ENCODE data around the gene KDM4D.
"Not testable (repeated sequence)": the region's sequence is repeated elsewhere in the genome, so short reads cannot be mapped to it uniquely, and the experiment has no call there.

KDM4D gene

DNA sequence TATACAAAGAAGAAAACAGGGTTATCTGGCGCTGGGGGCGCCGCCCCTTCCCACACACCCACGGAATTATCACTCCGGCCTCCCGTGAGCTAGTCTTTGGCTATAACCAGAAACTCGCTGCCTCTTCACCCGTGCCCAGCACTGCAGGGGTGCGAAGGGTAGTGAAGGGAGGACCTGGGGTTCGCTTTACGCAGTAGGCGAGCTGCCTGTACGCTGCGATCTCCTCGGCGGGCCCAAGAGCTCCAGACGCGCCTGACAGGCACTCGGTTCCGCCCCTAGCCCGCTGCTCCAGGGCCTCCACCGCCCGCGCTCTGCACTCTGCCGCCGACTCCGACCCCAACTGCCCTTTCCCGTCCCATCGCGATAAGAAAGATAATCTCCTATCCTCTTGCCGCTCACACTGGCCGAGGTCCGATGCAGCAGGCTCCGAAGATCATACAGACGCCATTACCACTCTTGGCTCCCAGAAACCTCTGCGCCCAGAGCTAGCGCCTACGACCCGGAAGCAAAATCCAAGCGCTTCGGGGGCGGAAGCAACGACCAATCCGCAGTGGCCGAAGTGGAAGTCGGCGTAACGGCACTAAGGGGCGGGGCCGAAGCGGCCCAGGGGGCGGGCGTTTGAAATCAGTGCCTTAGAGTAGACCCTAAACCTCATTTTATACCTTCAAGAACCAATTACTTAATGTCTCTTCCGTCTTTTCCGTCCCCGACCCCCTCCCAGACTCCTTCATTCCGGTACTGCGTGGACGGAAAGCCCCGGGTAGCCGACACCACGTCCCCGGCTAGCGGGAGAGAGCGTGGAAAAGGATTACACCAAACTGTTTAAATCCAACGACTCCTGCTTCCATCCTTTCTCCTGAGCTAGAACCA lies at the start of gene KDM4D, which contains the start of gene CWC15:
Gene KDM4D, plus strand, starts transcription at position 611 of the 870 bp plus-strand sequence. CDS start 23,664 bp downstream, outside the sequence.
Gene CWC15, minus strand, starts transcription at position 458 of the 870 bp plus-strand sequence. CDS start 1,371 bp downstream, outside the sequence.
- DNase-seq (ENCODE audit: low spot score) = peak; percentile 97
- FAIRE-seq = no peak

DNA sequence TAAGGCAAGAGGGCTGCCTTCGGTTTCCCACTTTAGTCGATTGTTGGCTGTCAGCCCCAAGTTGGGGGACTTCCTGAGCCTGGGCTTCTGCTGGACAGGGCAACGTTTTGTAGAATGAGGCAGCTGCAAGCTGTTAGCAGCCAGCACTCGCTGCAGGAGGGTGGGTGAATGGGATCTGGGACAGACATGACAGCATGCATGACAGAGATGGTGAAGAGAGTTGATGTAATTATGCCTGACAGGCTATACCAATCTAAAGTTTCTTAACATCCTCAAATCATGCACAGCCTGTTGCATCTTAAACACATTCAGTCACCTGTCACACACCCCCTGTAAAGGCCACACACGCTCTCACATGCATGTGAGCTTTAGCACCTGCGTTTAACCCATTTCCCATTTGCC lies 49.3 kb upstream of the KDM4D start:
- FAIRE-seq (no peak), DNase-seq (ENCODE audit: low spot score) (no peak)

DNA sequence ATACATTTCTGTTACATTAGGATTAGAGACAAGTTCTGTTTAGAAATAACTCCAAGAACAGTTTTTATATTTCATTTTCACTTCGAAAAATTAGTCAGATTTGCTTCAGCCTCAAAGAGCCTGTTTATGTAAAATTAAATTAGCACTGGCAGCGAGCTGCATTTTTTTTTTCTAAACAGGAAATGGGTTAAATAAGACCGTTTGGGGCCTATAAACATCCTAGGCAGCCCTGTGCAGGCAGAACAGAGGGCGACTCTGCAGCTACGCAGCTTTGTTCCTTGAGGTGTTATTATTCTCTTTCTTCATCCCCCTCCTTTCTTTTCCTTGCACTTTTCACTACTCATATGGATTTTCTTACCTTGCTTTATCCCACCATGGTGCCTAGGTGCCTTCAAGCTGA lies 48.9 kb upstream of the KDM4D start:
- DNase-seq (ENCODE audit: low spot score) (no peak), FAIRE-seq (no peak)

DNA sequence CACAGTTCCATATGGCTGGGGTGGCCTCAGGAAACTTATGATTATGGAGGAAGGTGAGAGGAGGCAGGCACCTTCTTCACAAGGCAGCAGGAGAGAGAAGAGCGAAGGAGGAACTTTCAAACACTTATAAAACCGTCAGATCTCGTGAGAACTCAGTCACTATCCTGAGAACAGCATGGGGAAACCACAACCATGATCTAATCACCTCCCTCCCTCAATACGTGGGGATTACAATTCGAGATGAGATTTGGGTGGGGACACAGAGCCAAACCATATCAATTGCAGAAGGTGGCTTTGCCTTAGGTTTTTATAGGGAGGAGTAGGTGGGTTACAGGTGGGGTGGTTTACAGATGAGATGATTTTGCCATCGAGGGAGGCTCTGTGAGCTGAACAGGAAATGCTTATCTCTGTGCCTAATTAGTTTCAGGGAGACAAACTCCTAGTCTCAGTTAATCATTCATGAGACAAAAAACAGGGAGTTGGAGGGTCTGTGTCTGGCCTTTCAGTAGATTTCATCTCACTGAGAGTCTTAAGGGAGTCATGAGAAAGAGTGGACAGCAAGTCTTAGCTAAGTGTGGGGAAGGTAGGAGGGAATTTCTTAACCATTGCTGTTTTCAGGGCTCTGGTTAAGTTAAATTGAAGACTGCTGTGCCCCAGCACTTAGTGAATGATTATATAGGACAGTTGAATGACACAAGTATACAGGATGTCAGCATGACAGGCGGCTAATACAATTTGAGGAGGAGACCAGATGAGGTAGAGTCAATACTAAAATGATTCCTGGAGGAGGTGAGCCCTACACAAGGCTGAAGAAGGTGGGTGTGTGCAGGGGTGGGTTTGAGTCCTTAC lies 47.9 kb upstream of the KDM4D start:
- DNase-seq (ENCODE audit: low spot score) = no peak
- FAIRE-seq = no peak

DNA sequence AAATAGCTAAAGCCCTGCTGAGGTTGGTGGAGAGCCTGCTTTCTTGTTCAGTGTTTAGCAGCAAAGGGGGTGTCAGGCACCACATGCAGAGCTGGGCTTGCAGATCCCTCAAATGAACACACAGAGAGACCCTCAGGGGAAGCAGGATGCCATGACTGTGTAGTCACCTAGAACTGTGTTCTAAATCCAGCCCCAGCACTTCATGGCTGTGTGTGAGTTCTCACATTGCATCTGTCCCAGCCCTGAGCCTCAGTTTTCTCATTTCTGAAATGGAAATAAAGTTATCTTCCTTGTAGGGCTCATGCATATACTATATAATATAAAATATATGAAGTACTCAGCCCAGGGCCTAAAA lies 47.3 kb upstream of the KDM4D start:
- no peak for FAIRE-seq
- no peak for DNase-seq (ENCODE audit: low spot score)

DNA sequence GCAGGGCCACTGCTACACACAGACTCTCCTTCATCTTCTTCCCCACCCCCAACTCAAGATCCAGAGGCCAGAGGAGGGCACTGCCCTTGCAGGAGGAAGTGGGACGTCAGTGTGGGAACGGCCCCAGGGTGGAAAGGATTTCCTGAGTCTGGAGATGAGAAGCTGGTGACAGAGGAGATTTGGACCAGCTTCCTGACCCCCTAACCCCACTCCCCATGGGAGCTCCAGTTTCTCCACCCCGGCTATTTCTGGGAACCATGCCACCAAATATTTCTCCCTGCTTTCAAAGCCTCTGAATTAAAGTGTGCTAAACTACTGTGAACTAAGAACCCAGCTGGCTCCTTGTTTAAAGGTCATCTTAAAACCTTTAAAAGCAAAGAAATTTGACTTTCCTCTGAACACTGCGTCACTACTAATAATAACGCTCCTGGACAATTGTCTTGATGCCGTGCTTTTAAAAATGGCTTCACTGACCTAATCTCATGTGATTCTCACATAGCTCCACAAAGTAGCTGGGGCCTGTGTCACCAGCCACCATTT lies 46.7 kb upstream of the KDM4D start:
- DNase-seq (ENCODE audit: low spot score) = peak; percentile 14

DNA sequence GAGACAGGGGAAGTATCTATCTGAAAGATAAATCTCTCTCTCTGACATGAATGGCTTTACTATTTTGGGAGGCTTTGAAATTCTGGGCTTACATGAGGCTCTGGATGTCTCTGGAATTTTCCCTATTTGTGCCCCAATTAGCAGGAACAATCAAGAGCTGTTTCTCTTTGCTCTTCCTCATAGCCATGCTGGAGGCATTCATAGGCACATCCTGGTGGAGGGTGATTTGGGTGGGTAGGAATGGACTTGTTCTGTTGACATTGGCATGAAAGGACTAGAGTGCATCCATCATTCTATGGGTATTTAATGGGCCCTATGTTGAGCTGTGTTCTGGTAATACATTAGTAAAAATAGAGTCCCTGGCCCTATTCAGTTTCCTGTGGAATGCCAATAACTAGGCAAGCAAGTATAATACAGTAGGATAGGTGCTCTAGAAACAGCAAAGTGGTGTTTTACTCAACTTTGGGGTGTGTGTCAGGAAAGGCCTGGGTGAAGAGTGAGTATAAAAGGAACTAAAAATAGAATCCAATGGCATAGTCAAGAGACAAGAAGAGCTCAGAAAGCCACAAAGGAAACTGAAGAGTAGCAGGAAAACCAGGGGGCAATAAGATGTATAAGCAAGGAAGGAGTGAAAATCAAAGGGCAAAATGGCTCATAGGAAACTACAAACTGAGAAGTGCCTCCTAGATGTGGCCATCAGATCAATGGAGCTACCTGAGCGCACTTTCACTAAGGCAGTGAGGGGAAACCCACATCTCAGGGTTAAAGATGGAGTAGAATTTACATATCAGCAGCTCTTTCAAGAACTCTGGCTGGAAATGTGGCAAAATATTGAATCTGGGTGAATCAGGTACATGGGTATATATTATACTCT lies 45.2 kb upstream of the KDM4D start:
- DNase-seq (ENCODE audit: low spot score) (no peak), FAIRE-seq (no peak)

More for the DNA sequence above, 46.7 kb upstream of the KDM4D start:
- no peak for FAIRE-seq

DNA sequence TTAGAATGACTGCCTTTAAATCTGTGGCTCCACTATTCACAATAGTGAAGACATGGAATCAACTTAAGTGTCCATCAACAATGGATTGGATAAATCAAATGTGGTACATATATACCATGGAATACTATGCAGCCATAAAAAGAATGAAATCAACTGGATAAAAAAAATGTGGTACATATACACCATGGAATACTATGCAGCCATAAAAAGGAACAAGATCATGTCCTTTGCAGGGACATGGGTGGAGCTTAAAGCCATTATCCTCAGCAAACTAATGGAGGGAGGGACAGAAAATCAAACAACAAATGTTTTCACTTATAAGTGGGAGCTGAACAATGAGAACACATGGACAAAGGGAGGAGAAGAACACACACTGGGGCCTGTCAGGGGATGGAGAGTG lies 41.4 kb upstream of the KDM4D start:
- not testable (repeated sequence) for DNase-seq (ENCODE audit: low spot score); FAIRE-seq

DNA sequence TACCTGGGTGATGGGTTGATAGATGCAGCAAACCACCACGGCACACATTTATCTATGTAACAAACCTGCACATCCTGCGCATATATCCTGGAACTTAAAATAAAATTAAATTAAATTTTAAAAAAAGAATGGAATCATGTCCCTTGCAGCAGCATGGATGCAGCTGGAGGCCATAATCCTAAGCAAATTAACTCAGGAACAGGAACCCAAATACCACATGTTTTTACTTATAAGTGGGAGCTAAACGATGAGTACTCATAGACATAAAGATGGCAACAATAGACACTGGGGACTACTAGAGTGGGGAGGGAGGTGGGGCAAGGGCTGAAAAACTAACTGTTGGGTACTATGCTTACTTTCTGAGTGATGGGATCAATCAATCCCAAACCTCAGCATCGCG lies 41.0 kb upstream of the KDM4D start:
- no peak for DNase-seq (ENCODE audit: low spot score)
- no peak for FAIRE-seq

DNA sequence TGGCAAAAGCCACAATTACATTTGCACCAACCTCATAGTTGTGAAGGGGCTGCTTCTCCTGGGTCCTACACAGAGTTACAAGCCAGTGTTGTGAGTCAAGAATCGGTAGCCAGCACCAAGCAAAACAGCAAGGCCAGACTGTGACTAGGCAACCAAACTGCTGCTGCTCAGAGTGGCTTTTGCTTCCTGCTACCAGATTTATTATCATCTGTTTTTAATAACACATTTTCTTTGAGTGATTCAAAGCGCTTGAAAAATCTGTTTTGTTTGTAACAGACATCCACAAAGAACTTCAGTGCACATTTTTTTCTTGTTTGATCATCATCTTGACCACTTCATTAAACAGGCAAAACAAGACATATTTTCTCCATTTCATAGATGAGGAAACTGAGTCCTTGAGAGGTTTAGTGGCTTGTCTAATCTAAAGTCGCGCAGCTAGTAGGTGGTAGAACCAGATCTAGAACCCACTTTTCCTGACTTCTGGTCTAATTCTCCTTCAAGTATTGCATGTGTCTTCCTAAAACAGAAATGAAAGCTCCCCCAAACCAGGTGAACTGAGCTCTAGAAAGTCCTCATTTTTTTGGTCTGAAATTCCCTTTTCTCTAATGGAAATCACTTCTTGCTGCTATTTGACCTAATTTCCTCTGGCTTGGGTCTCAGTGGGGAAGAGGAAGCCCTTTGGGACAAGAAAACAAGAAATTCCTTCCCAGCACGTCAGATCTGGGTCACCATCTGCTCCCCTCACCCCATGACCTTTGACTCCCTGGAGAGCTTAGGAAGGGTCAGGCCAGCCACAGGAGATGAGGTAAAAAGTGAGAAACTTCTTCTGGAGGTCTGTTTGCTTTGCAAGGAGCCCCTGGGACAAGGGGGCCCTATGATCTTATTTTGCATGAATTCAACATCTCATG lies 40.0 kb upstream of the KDM4D start:
- DNase-seq (ENCODE audit: low spot score) (peak; percentile 26), FAIRE-seq (no peak)

DNA sequence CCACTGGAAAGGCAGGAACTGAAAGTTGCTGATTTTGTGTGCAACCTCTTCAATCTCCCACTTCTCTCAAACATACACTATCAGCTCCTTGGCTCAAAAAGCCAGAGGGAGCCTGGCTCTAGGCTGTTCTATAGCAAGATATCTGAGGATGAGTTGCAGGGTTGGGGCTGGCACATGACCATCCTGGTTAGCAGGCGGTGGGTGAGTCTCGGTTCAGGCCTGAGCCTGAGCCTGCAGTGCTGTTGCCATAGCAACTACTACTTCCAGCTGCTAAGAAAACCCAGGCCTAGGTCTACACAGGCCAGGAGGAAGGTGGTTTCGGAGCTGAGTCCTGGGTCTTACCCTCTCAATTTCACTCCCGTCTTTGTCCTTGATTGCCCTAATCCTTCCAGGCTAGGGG lies 39.1 kb upstream of the KDM4D start:
- no peak for DNase-seq (ENCODE audit: low spot score)
- FAIRE-seq = no peak

DNA sequence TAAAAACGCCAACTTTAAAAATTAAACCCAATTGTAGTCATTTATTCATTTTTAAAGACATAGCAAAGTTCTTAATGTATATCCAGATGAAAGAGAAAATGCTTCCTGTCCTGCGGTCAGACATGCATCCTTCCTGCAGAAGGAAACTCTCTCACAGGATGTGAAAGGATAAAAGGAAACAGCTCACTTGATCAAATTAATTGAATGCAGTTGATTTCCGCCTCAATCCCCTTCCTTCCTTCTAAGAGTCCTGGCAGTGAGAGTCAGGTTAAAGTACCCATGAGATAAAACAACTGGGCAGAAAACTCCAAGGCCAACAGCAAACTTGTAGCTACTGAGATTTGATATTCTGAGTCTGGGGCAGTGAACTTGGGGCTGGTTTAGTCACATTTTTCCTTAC lies 38.7 kb upstream of the KDM4D start:
- FAIRE-seq = no peak
- no peak for DNase-seq (ENCODE audit: low spot score)

DNA sequence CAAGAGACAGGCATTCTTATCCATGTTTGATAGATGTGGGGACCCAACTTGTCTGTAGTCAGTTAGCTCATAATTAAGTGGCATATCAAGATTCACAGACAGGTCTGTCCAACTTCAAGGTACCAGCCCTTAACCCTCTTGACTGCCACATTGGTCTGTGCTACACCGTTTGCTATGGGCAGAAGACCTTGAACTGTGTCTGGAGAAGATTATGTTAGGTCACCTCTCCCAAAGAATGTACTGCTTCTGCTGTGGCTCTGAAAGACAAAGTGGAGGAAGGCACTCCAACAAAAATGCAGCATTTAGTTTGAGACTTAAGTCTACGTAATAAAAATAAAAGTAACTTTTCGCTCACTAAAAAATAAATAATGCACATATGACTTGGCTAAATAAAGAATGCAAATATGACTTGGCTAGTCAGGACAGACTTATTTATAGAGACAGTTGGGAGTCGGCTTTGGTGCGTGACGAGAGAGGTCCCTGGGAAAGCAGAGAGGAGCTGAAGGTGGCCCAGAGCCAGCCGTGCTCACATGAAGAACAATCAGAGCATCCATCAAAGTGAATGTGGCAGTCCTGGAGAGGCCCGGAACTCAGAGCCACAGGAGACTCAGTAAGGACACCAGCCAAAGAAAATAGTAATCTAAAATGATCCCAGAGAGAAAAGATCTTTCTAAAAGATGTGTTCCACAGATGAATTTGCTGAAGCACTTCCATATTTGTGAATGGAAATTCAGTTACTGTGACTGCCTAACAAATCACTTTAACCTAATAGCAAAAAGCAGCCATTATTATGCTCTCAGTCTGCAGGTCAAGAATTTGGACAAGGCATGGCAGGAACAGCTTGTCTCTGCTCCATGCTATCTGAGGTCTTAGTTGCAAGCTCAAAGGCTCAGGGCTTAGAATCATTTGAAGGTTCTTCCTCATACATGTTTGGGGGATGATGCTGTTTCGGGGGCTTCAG lies 35.1 kb upstream of the KDM4D start:
- DNase-seq (ENCODE audit: low spot score) (no peak), FAIRE-seq (no peak)

DNA sequence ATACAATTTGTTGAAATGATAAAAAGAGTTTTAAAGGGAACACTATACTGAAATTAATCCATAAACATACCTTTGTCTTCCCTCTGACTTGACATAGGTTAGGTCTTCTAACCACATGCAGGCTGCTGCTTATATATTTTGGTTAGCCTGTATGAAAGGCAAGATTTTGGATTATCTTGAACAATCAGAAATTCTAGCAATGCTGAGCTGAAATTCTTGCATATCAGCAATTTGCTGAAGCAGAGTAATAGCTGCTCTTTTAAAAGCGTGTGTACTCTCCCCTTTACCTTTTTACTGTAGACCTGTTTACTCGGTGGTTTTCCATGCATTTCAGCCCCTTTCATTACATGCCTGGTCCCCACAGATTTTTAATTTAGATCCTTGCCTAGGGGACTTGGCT lies 34.2 kb upstream of the KDM4D start:
- no peak for FAIRE-seq

DNA sequence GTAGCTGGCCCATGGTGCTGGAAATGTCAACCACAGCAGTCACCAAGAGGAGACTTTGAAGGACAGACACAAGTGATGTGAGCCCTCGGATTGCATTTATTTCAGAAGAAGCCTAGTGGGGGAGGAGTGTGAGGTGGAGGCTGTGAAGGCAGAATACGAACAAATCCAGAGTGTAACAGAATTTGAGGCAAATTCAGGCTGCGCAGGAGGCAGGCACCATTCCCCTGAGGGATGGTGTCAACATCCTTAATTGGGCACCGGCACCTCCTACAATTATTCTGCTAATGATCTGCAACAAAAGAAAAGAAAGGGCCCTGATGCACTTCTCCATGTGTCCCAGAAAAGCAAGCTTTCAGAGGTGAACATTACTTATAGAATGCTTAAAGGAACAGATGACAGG lies 32.4 kb upstream of the KDM4D start:
- DNase-seq (ENCODE audit: low spot score) (no peak), FAIRE-seq (no peak)

More for the DNA sequence above, 34.2 kb upstream of the KDM4D start:
- no peak for DNase-seq (ENCODE audit: low spot score)

DNA sequence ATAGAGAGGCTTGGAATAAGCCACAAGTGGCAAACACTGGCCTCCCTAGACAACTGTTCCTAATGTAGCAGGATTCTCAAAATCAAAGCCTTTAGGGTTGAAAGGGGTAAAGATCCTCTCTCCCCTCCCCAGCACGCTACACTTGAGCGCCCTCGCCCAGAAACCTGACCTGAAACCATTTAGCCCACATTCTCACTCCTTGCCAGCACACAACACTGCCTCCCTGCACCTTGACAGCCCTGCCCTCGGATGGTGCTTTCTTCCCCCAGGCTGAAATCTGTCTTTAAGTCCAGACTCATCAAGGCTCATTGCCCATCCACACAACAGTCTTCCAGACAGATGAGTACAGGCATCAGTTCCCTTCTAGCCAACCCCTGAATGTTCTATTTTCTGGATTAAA lies 26.7 kb upstream of the KDM4D start:
- DNase-seq (ENCODE audit: low spot score) = no peak
- FAIRE-seq = no peak

DNA sequence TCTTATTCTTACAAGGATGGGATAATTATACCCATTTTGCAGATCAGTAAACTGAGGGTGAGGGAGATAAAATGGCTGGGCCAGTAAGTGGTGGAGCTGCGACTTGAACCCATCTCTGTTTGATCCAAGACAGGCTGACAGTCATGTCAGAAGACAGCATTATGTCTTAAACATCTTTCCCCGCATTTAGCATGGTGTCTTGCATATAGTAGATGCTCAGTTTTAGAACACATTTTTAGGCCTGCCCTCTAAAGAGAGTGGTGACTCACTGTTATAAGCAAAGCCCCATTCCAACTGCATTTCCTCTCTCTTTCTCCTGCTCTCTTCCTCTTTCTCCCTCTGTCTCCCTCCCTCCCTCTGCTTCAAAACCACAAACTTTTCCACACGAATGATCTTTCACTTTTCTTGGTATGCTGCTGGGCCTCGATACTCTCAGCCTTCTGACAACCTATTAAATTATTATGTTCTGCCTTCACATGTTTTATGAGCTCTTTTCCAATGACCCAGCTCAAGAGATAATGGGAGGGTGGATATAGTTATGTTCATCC lies 25.4 kb upstream of the KDM4D start:
- FAIRE-seq (no peak), DNase-seq (ENCODE audit: low spot score) (no peak)

DNA sequence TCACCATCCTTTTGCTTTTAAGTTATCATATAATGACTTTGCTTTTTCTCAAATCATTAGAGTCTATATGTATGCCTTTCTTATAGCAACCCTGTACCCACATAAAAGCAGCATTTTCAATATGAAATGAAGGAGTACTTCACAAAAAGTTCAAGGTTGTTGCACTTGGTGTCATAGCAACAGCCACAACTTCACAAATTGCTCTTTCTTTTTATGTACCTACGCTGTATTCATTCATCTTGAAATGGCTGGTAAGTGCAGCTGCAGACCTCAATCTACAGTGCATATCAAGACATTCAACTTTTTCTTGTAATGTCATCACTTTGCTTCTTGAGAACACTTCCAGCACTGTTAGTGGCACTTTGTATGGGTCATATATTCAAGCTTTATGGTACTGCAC lies 18.8 kb upstream of the KDM4D start:
- DNase-seq (ENCODE audit: low spot score) (no peak), FAIRE-seq (no peak)

DNA sequence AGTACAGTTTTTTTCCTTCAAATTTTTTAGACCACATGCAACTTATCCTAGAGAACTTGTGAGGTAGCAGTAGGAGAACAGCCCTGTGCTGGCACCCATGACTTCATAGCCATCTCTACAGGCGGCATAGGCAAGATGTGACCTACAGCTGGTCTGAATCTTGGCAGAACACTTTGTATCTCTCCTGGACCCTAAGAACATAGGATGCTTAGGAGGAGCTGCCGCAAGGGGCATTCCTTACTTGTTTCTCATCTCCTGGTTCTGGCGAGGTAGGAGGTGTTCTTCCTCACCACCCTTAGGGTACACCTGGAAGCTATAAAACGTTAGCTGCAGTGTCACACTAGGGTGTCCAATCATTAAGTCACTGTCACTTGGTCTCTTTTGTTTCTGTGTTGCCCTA lies 16.5 kb upstream of the KDM4D start:
- no peak for FAIRE-seq
- no peak for DNase-seq (ENCODE audit: low spot score)

Measured in urothelium cell line (cell line).